GM03348 (cell line): ENCODE measurements around the gene RABGGTA.
A peak's percentile ranks its signal among the peaks of the same experiment; 100 is the strongest.
"Not testable (repeated sequence)": the region's sequence is repeated elsewhere in the genome, so short reads cannot be mapped to it uniquely, and the experiment has no call there.

Source experiments
- DNase-seq: peaks from one replicate; pipeline ENCODE4 v3.0.0; 2012; ENCODE audit warnings: low spot score

RABGGTA gene

GRCh38 chr14:24240110-24240918 is 31.1 kb downstream of the RABGGTA start:
- DNase-seq: no peak

GRCh38 chr14:24238527-24239037 is 32.8 kb downstream of the RABGGTA start:
- no peak for DNase-seq

- DNase-seq: no peak
These were observed 33.3 kb downstream of the RABGGTA start for GRCh38 chr14:24238123-24238522.

- DNase-seq: no peak
These were observed 33.9 kb downstream of the RABGGTA start for GRCh38 chr14:24237463-24237955.

- DNase-seq: no peak
These were observed 34.5 kb downstream of the RABGGTA start for GRCh38 chr14:24236689-24237462.

GRCh38 chr14:24235804-24236688 is 35.4 kb downstream of the RABGGTA start:
- DNase-seq: no peak

GRCh38 chr14:24234095-24235005 is 37.0 kb downstream of the RABGGTA start:
- no peak for DNase-seq

- no peak for DNase-seq
These were observed 37.9 kb downstream of the RABGGTA start for GRCh38 chr14:24233538-24233866.

- peak; percentile 81 for DNase-seq
These were observed 38.5 kb downstream of the RABGGTA start, which contains the start of gene GMPR2 for GRCh38 chr14:24232645-24233537. Gene GMPR2, plus strand, starts transcription at chr14:24232929. Its CDS starts 325 bp downstream, at chr14:24233254.

GRCh38 chr14:24232121-24232644 is 39.2 kb downstream of the RABGGTA start, which contains the start of gene NEDD8:
Gene NEDD8, minus strand, starts transcription at chr14:24232367. Its CDS starts 100 bp downstream, at chr14:24232267.
- DNase-seq: peak; percentile 95

- DNase-seq: no peak
These were observed 39.9 kb downstream of the RABGGTA start for GRCh38 chr14:24231263-24232120.

- DNase-seq: no peak
These were observed 42.5 kb downstream of the RABGGTA start for GRCh38 chr14:24228902-24229301.

GRCh38 chr14:24226473-24226872 is 44.9 kb downstream of the RABGGTA start:
- DNase-seq: no peak

GRCh38 chr14:24224618-24225071 is 46.8 kb downstream of the RABGGTA start:
- DNase-seq: peak; percentile 73

GRCh38 chr14:24222987-24223386 is 48.4 kb downstream of the RABGGTA start:
- DNase-seq: not testable (repeated sequence)

- DNase-seq: no peak
These were observed 51.9 kb downstream of the RABGGTA start for GRCh38 chr14:24219521-24219920.

- DNase-seq: no peak
These were observed 52.3 kb downstream of the RABGGTA start for GRCh38 chr14:24219080-24219479.

- not testable (repeated sequence) for DNase-seq
These were observed 54.5 kb downstream of the RABGGTA start for GRCh38 chr14:24216876-24217275.
